Chondrocyte (in vitro differentiated cells): ENCODE results near the gene PON3. TPM values are rescaled to one million over a fixed set of nuclear protein-coding genes. Genes with fewer than 3 reads are reported as not detected.

Experiments
- DNase-seq: peaks from one replicate; pipeline ENCODE4 v3.0.0; 2021; ENCODE audit warnings: mixed read lengths, low spot score
- H3K27ac Mint-ChIP-seq: one replicate; pipeline ENCODE4 v1.8.0; 2021; ENCODE audit warnings: mild to moderate bottlenecking, moderate library complexity, mixed read lengths; ENCODE audit not compliant: unreplicated experiment
- H3K27me3 Mint-ChIP-seq: 2 replicates; pipeline ENCODE4 v1.8.0; 2021; ENCODE audit warnings: low read depth, mixed read lengths
- H3K36me3 Mint-ChIP-seq: 2 replicates; pipeline ENCODE4 v1.8.0; 2021; ENCODE audit warnings: low read depth, mixed read lengths
- H3K4me1 Mint-ChIP-seq: 2 replicates; pipeline ENCODE4 v1.8.0; 2021; ENCODE audit warnings: low read depth, mild to moderate bottlenecking, mixed read lengths
- H3K4me3 Mint-ChIP-seq: one replicate; pipeline ENCODE4 v1.8.0; 2021; ENCODE audit warnings: mild to moderate bottlenecking, moderate library complexity, mixed read lengths; ENCODE audit not compliant: unreplicated experiment
- H3K9me3 Mint-ChIP-seq: 2 replicates; pipeline ENCODE4 v1.8.0; 2021; ENCODE audit warnings: low read depth, mixed read lengths
- CTCF ChIP-seq: fragments of 200-600 bp; sonication (generic); IDR thresholded peaks from 2 replicates; pipeline ENCODE4 v1.5.0; 2021; ENCODE audit warnings: antibody characterized with exemption, mild to moderate bottlenecking, moderate library complexity
- total RNA-seq: library from RNA; stranded (reverse); gene quantifications from 3 replicates; pipeline ENCODE4 v1.2.1, GENCODE V29; 2021

Gene PON3
- total RNA-seq, 1 donor from 2014 or later: not detected

GRCh38 chr7:95368235-95368634 is 27.9 kb downstream of the PON3 start:
- Mint-ChIP-seq H3K36me3 (no peaks in the 10 kb centered on the region), H3K27me3 (no peaks in the 10 kb centered on the region), H3K27ac (no peak overlapping the region), H3K4me1 (no peaks in the 10 kb centered on the region), H3K9me3 (no peaks in the 10 kb centered on the region), H3K4me3 (no peak overlapping the region)
- TF ChIP-seq CTCF: no peak
- no peak for DNase-seq

GRCh38 chr7:95367606-95368005 is 28.6 kb downstream of the PON3 start:
- Mint-ChIP-seq H3K27ac (no peak overlapping the region), H3K27me3 (no peaks in the 10 kb centered on the region)
- no peak for TF ChIP-seq CTCF

GRCh38 chr7:95365151-95365550 is 31.0 kb downstream of the PON3 start:
- H3K27ac Mint-ChIP-seq: no peak overlapping the region
- no peaks in the 10 kb centered on the region for H3K9me3 Mint-ChIP-seq
- no peak overlapping the region for H3K4me3 Mint-ChIP-seq
- H3K4me1 Mint-ChIP-seq: no peaks in the 10 kb centered on the region
- H3K27me3 Mint-ChIP-seq: no peaks in the 10 kb centered on the region
- no peaks in the 10 kb centered on the region for H3K36me3 Mint-ChIP-seq
- no peak for DNase-seq
- no peak for TF ChIP-seq CTCF

More at GRCh38 chr7:95367606-95368005, 28.6 kb downstream of the PON3 start:
- Mint-ChIP-seq H3K9me3 (no peaks in the 10 kb centered on the region), H3K4me3 (no peak overlapping the region), H3K36me3 (no peaks in the 10 kb centered on the region), H3K4me1 (no peaks in the 10 kb centered on the region)
- no peak for DNase-seq

- no peaks in the 10 kb centered on the region for H3K27me3 Mint-ChIP-seq
- no peak overlapping the region for H3K27ac Mint-ChIP-seq
- H3K9me3 Mint-ChIP-seq: peaks cover 9% of the 10 kb centered on the region
- no peak overlapping the region for H3K4me3 Mint-ChIP-seq
- no peaks in the 10 kb centered on the region for H3K36me3 Mint-ChIP-seq
- no peak for DNase-seq
- H3K4me1 Mint-ChIP-seq: no peaks in the 10 kb centered on the region
- TF ChIP-seq CTCF: peak; percentile 37
Observed at GRCh38 chr7:95357623-95358022, 38.6 kb downstream of the PON3 start.

- no peak overlapping the region for H3K4me3 Mint-ChIP-seq
- TF ChIP-seq CTCF: peak; percentile 40
- no peaks in the 10 kb centered on the region for H3K4me1 Mint-ChIP-seq
- H3K27me3 Mint-ChIP-seq: no peaks in the 10 kb centered on the region
- DNase-seq: no peak
- no peak overlapping the region for H3K27ac Mint-ChIP-seq
- no peaks in the 10 kb centered on the region for H3K36me3 Mint-ChIP-seq
- H3K9me3 Mint-ChIP-seq: no peaks in the 10 kb centered on the region
Observed at GRCh38 chr7:95342642-95343307, 53.4 kb downstream of the PON3 start.
